ENCODE measurements around the gene ERFL. TPM values are rescaled to one million over a fixed set of nuclear protein-coding genes. Genes with fewer than 3 reads are reported as not detected.

The ERFL gene
- total and polyA plus RNA-seq, 2 experiments from 2014 or later: 0.69 TPM; not detected in 1

- DNase-seq (ENCODE audit: low spot score) (peak; percentile 99), ATAC-seq (peak; percentile 90)
- TF ChIP-seq REST (IDR thresholded peaks at IDR 0.05; ENCODE audit: unreplicated experiment) (no peak), EZH2phosphoT487 (IDR thresholded peaks at IDR 0.05; ENCODE audit: unreplicated experiment) (no peak), CREB1 (CRISPR knock-in tag; IDR thresholded peaks at IDR 0.05; ENCODE audit: low read depth) (peak; percentile 77), ZNF462 (CRISPR knock-in tag; IDR thresholded peaks at IDR 0.05) (no peak), ZNF114 (CRISPR knock-in tag; IDR thresholded peaks at IDR 0.05) (no peak), JUNB (IDR thresholded peaks at IDR 0.05; ENCODE audit: unreplicated experiment) (no peak), POLR2AphosphoS5 (IDR thresholded peaks at IDR 0.05; ENCODE audit: low read depth) (peak; percentile 67), EZH2 (IDR thresholded peaks at IDR 0.05; ENCODE audit: low read depth, unreplicated experiment) (no peak), ZNF331 (CRISPR knock-in tag; IDR thresholded peaks at IDR 0.05; ENCODE audit: low read depth) (no peak), STAT1 (IDR thresholded peaks at IDR 0.05; ENCODE audit: unreplicated experiment) (no peak), NANOG (IDR thresholded peaks at IDR 0.05; ENCODE audit: borderline replicate concordance) (no peak)
- TF ChIP-seq, protein P1, sequence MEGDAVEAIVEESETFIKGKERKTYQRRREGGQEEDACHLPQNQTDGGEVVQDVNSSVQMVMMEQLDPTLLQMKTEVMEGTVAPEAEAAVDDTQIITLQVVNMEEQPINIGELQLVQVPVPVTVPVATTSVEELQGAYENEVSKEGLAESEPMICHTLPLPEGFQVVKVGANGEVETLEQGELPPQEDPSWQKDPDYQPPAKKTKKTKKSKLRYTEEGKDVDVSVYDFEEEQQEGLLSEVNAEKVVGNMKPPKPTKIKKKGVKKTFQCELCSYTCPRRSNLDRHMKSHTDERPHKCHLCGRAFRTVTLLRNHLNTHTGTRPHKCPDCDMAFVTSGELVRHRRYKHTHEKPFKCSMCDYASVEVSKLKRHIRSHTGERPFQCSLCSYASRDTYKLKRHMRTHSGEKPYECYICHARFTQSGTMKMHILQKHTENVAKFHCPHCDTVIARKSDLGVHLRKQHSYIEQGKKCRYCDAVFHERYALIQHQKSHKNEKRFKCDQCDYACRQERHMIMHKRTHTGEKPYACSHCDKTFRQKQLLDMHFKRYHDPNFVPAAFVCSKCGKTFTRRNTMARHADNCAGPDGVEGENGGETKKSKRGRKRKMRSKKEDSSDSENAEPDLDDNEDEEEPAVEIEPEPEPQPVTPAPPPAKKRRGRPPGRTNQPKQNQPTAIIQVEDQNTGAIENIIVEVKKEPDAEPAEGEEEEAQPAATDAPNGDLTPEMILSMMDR (conservative IDR thresholded peaks at IDR 0.05; ENCODE audit: low read depth in 2 of 2): no peak
- TF ChIP-seq, protein P2, sequence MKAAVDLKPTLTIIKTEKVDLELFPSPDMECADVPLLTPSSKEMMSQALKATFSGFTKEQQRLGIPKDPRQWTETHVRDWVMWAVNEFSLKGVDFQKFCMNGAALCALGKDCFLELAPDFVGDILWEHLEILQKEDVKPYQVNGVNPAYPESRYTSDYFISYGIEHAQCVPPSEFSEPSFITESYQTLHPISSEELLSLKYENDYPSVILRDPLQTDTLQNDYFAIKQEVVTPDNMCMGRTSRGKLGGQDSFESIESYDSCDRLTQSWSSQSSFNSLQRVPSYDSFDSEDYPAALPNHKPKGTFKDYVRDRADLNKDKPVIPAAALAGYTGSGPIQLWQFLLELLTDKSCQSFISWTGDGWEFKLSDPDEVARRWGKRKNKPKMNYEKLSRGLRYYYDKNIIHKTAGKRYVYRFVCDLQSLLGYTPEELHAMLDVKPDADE (IDR thresholded peaks at IDR 0.05): peak; percentile 85
- Mint-ChIP-seq H3K4me3 (peak overlapping the region; percentile 89), H3K4me1 (peaks cover 42% of the 10 kb centered on the region), H3K27me3 (ENCODE audit: insufficient read depth, low read depth, poor library complexity) (peaks cover 23% of the 10 kb centered on the region), H3K9me3 (peaks cover 4% of the 10 kb centered on the region; the same call in 1 of the 3 replicates), H3K36me3 (ENCODE audit: low read depth) (peaks cover 5% of the 10 kb centered on the region; the same call in 2 of the 3 replicates), H3K27ac (peak overlapping the region; percentile 74; the same call in 1 of the 2 replicates)
- no peaks in the 10 kb centered on the region for H3K9me2 ChIP-seq (ENCODE audit: insufficient read depth)
- H3K79me2 ChIP-seq (replicated peaks; ENCODE audit: insufficient read depth): peaks cover 6% of the 10 kb centered on the region; the same call in 1 of the 2 replicates
- peaks cover 29% of the 10 kb centered on the region for H3K27me3 ChIP-seq (ENCODE audit: insufficient read depth)
- peak overlapping the region; percentile 93 for H3K4me3 ChIP-seq
- H3F3A ChIP-seq (replicated peaks; ENCODE audit: low read depth): peaks cover 31% of the 10 kb centered on the region
- H3K4me1 ChIP-seq (ENCODE audit: insufficient read depth): peaks cover 31% of the 10 kb centered on the region
- 0 out of 2 replicates have a peak, but pooled peaks cover 3% of the 10 kb centered on the region for H4K20me1 ChIP-seq (replicated peaks; ENCODE audit: insufficient read depth)
- H3K4me2 ChIP-seq: peak overlapping the region; percentile 97
- peak overlapping the region; percentile 90 for H2AFZ ChIP-seq
- no peaks in the 10 kb centered on the region for H3K36me3 ChIP-seq (ENCODE audit: insufficient read depth)
- no peak overlapping the region for H3K27ac ChIP-seq (ENCODE audit: low read depth)
Observed at GRCh38 chr19:41883821-41884733, 44.2 kb downstream of the ERFL start.

Data from GM23338 (cell line).